ENCODE results near the gene LSG1. TPM values are rescaled to one million over a fixed set of nuclear protein-coding genes. Genes with fewer than 3 reads are reported as not detected.

LSG1 gene
- 10 to 100 TPM; 11.3 to 14.6 (median 13.8) TPM for total RNA-seq
- polyA plus RNA-seq = 10 to 100 TPM; 11.5 to 47.1 TPM

DNA sequence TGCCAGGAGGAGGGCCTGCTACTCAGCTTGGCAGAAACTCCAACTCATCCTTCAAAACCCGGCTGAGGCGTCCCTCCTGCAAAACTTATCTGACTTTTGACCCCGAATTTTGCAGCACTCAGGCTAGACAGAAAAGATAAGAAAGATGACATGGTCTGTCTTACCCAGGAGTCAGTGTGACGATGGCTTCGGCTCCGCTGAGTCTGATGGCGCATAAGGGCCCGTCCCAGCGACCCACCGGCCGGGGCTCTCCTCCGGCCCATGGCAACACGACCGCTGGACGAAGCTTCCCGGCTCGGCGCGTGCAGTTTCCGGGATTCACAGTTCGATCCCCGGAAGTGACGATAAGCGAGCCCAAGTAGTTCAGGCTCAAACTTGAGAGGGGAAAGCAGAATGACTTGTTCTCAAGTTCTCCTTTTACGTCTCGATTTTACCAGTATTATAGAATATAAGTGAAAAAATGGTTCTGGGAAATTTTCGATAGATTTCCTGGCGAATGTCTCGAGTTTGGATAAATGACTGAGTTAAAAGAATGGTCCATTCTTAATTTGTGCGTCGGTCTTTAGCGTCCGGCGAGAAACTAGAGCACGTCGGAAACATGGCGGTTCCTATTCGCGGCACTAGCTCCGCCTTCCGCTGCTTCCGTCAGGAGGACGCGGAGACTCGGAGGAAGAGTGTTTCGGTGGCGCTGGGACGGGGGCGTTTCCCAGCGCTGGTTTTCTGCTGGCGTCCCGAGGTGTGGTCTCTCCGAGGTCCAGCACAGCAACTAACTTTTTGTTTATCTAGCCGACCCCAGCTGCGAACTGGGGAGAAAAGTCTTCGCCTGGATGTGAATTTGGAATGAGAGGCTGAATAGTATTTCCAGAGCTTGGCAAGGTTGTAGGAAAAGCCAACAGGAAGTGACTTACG, at the start of gene LSG1:
Gene LSG1, minus strand, starts transcription at position 292 of the 909 bp plus-strand sequence. Its CDS starts 29 bp downstream, at position 263.
- Histone ChIP-seq H3K4me3 (peak within 1 kb of the TSS; percentile 56 to 91 (median 68)), H3K27ac (peak within 1 kb of the TSS; percentile 73 to 94 (median 87)), H3K36me3 (no peaks in the 10 kb centered on the region), H3K4me1 (peaks cover 8 to 15% (median 14%) of the 10 kb centered on the region in 3 donors), H3K27me3 (peaks cover 0 to 3% (median 0%) of the 10 kb centered on the region in 4 donors), H3K9me3 (no peaks in the 10 kb centered on the region)
- ATAC-seq (peak; percentile 98 to 99 (median 98)), FAIRE-seq (peak; percentile 74), DNase-seq (peak; percentile 87 to 93 (median 90))
- intact Hi-C loops (cut with DNase I) = no loop called here
- TF ChIP-seq CTCF (IDR thresholded peaks at IDR 0.05) = no peak
- 0% methylated on average over 57 of the region's 57 CpGs for WGBS, 2 donors

DNA sequence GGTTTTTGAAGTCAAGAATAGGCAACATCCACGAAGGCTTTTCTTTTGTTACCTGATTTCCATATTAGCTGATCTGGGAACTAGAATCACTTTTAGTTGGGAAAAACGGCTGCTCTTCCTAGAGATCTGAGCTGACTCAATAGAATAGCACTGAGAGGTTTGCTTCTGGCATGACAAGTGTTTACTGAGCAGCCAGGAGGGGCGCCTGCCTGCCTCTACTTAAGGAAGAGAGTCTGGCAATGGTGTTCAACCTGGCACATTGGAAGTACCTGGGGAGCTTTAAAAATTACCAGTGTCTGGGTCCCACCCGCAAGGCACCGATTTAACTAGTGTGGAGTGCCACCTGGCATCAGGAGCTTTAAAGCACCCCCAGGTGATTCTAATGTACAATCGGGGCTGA, 48.1 kb upstream of the LSG1 start:
- H3K4me1 ChIP-seq = no peaks in the 10 kb centered on the region
- no peak for FAIRE-seq
- no peak for DNase-seq
- TF ChIP-seq CTCF (IDR thresholded peaks at IDR 0.05) = no peak
- H3K36me3 ChIP-seq = no peaks in the 10 kb centered on the region
- no peak for ATAC-seq
- H3K27me3 ChIP-seq = no peaks in the 10 kb centered on the region
- no peak overlapping the region for H3K27ac ChIP-seq
- no peaks in the 10 kb centered on the region for H3K9me3 ChIP-seq
- 73 to 79% methylated on average over 6 of the region's 6 CpGs for WGBS, 2 donors
- H3K4me3 ChIP-seq = no peak overlapping the region
- intact Hi-C loops (cut with DNase I) = no loop called here

DNA sequence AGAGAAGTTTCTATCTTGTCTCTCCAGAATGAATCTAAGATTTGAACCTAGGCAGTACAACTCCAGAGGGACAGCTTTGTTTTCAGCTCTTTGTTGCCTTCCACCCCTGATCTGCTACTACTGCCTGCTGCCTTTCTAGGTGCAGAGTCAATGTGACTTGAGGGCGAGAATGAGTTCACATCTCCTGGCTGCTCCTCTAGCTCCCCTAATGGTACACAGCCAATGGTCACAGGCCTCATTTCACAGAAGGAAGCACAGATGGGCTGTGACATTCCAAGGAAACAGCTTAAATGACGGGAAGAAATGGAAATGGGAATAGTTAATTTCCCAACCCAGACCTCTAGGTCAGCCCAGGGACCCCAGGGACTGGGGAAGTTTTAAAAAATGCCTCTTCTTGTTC, 46.1 kb upstream of the LSG1 start:
- Histone ChIP-seq H3K9me3 (no peaks in the 10 kb centered on the region), H3K27me3 (no peaks in the 10 kb centered on the region), H3K4me1 (no peaks in the 10 kb centered on the region), H3K27ac (no peak overlapping the region), H3K4me3 (no peak overlapping the region), H3K36me3 (no peaks in the 10 kb centered on the region)
- TF ChIP-seq CTCF (IDR thresholded peaks at IDR 0.05) = no peak
- DNase-seq = no peak
- no peak for ATAC-seq
- FAIRE-seq = no peak
- intact Hi-C loops (cut with DNase I) = no loop called here
- 80 to 91% methylated on average over 2 of the region's 2 CpGs for WGBS, 2 donors

DNA sequence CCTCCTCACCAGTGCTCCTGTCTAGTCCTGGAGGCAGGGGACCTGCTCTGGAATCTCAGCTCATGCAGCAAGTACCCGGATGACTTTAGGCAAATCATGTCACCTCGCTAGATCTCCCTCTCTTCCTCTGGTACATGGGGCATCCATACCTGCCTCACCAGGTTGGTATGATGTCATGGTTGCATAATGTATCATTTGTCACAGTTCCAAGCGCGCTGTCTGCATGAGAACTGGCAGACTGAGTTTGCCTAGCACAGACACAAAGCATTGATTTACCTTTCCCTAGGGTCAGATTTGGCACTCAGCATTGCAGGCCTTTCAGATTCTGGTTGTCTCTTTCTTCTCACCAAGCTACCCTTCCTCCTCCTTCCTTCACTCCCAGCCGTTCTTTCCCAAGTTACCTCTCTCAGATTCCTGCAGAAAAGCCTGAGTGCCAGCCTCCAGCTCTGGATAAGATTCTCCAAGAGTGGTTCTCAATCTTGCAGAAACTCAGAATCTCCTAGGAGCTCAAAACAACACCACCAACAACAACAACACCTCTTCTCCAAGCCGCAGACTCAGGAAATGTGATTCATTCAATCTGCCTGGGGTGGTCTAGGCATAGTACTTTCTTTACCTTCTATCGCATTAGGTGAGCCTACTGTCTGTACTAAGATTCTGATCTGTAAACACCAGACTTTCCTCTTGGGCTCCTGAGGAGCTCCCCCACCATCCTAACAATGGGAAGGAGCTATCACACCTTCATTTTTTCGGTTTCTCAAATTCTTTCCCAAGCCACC, 43.2 kb upstream of the LSG1 start:
- Histone ChIP-seq H3K4me3 (no peak overlapping the region), H3K4me1 (no peaks in the 10 kb centered on the region), H3K27ac (no peak overlapping the region), H3K36me3 (no peaks in the 10 kb centered on the region), H3K9me3 (no peaks in the 10 kb centered on the region), H3K27me3 (no peaks in the 10 kb centered on the region)
- no peak for FAIRE-seq
- intact Hi-C loops (cut with DNase I) = no loop called here
- peak in 2 of 6 donors; percentile 11 to 37 for DNase-seq
- peak; percentile 38 to 74 (median 59) for ATAC-seq
- TF ChIP-seq CTCF (IDR thresholded peaks at IDR 0.05) = no peak
- 51 to 61% methylated on average over 8 of the region's 8 CpGs for WGBS, 2 donors

Measured in pancreas (tissue), 10 donors.